ENCODE data around the gene ATP13A4. TPM values are rescaled to one million over a fixed set of nuclear protein-coding genes. Genes with fewer than 3 reads are reported as not detected.

The ATP13A4 gene
- total RNA-seq (2021; fragmentation: NEBNext Ultra II Directional; extraction: Animal tissue kit (Norgen Biotek cat#: 25700)), result not detected
- long read RNA-seq, result 0 reads

- Mint-ChIP-seq H3K27me3 (ENCODE audit: insufficient read depth) (no peaks in the 10 kb centered on the region; the same call in 1 of the 2 replicates), H3K4me3 (no peak within 1 kb of the TSS), H3K4me1 (ENCODE audit: low read depth) (no peaks in the 10 kb centered on the region), H3K27ac (no peak within 1 kb of the TSS), H3K9me3 (no peaks in the 10 kb centered on the region), H3K36me3 (ENCODE audit: low read depth) (no peaks in the 10 kb centered on the region)
- no peak for TF ChIP-seq CTCF (IDR thresholded peaks at IDR 0.05)
- DNase-seq, result no peak
Measured at GRCh38 chr3:193554811-193555210, at the start of gene ATP13A4. ATP13A4 (minus strand) TSS chr3:193554895; CDS start chr3:193554799, 96 bp downstream.

GRCh38 chr3:193599393-193599792 is 44.7 kb upstream of the ATP13A4 start:
- Mint-ChIP-seq H3K4me1 (ENCODE audit: low read depth) (peaks cover 39% of the 10 kb centered on the region), H3K9me3 (no peaks in the 10 kb centered on the region), H3K36me3 (ENCODE audit: low read depth) (peaks cover 22% of the 10 kb centered on the region), H3K27me3 (ENCODE audit: insufficient read depth) (no peaks in the 10 kb centered on the region), H3K4me3 (no peak overlapping the region), H3K27ac (no peak overlapping the region)
- no peak for DNase-seq
- TF ChIP-seq CTCF (IDR thresholded peaks at IDR 0.05), result no peak

- peaks cover 28% of the 10 kb centered on the region for H3K36me3 Mint-ChIP-seq (ENCODE audit: low read depth)
- TF ChIP-seq CTCF (IDR thresholded peaks at IDR 0.05), result no peak
- H3K4me1 Mint-ChIP-seq (ENCODE audit: low read depth), result peaks cover 39% of the 10 kb centered on the region
- no peak overlapping the region for H3K4me3 Mint-ChIP-seq
- no peaks in the 10 kb centered on the region for H3K9me3 Mint-ChIP-seq
- H3K27ac Mint-ChIP-seq, result no peak overlapping the region
- DNase-seq, result no peak
- H3K27me3 Mint-ChIP-seq (ENCODE audit: insufficient read depth), result no peaks in the 10 kb centered on the region
Measured at GRCh38 chr3:193598202-193598601, 43.5 kb upstream of the ATP13A4 start.

- Mint-ChIP-seq H3K9me3 (no peaks in the 10 kb centered on the region), H3K36me3 (ENCODE audit: low read depth) (peaks cover 28% of the 10 kb centered on the region), H3K4me1 (ENCODE audit: low read depth) (peaks cover 38% of the 10 kb centered on the region), H3K27me3 (ENCODE audit: insufficient read depth) (no peaks in the 10 kb centered on the region), H3K4me3 (0 out of 2 replicates have a peak overlapping the region, but pooled peaks have one; percentile 30), H3K27ac (0 out of 2 replicates have a peak overlapping the region, but pooled peaks have one; percentile 45)
- DNase-seq, result no peak
- TF ChIP-seq CTCF (IDR thresholded peaks at IDR 0.05), result no peak
Measured at GRCh38 chr3:193595939-193596487, 41.3 kb upstream of the ATP13A4 start.

- peak; percentile 8 for DNase-seq
- Mint-ChIP-seq H3K9me3 (no peaks in the 10 kb centered on the region), H3K27me3 (ENCODE audit: insufficient read depth) (no peaks in the 10 kb centered on the region), H3K27ac (peak overlapping the region; percentile 96), H3K36me3 (ENCODE audit: low read depth) (peaks cover 28% of the 10 kb centered on the region), H3K4me1 (ENCODE audit: low read depth) (peaks cover 39% of the 10 kb centered on the region), H3K4me3 (peak overlapping the region; percentile 97)
- TF ChIP-seq CTCF (IDR thresholded peaks at IDR 0.05), result no peak
Measured at GRCh38 chr3:193594946-193595689, 40.4 kb upstream of the ATP13A4 start.

Data from HFFc6 (cell line).